H1 (cell line): ENCODE measurements around the gene SLC35E3. TPM values are rescaled to one million over a fixed set of nuclear protein-coding genes. Genes with fewer than 3 reads are reported as not detected.

Experiments used
- CBX8 ChIP-seq: fragments of 300-800, 300-1000 bp; sonication (generic); IDR thresholded peaks from 2 replicates; pipeline ENCODE4 v1.7.1; 2016; ENCODE audit warnings: low read depth, low read length, borderline replicate concordance
- CHD7 ChIP-seq: fragments of 300-600 bp; sonication (generic); IDR thresholded peaks from 2 replicates; pipeline ENCODE4 v1.7.1; 2012; ENCODE audit warnings: low read length, moderate library complexity, mild to moderate bottlenecking, inconsistent platforms; ENCODE audit not compliant: insufficient replicate concordance
- POLR2AphosphoS5 ChIP-seq: IDR thresholded peaks from 2 replicates; pipeline ENCODE4 v1.6.1; 2011; ENCODE audit warnings: low read depth, low read length
- TAF1 ChIP-seq: IDR thresholded peaks from 2 replicates; pipeline ENCODE4 v1.6.1; 2011; ENCODE audit warnings: mild to moderate bottlenecking, low read depth, low read length
- TEAD4 ChIP-seq: IDR thresholded peaks from 2 replicates; pipeline ENCODE4 v1.6.1; 2012; ENCODE audit warnings: low read depth, low read length, inconsistent platforms, mixed read lengths
- polyA plus RNA-seq, 7 experiments: library from polyadenylated mRNA; depleted of rRNA in 3 of 7; stranded (reverse) in 5 of 7; unstranded in 2 of 7; fragments of >200 nt in 5 of 7; fragments of 200-250 nt in 2 of 7; gene quantifications; 1 replicate in 5 of 7; 2 replicates in 1 of 7; 4 replicates in 1 of 7; pipeline versions ENCODE4 v1.2.1 to v1.2.3, GENCODE V29; 2011 to 2013; ENCODE audit warnings: missing spikeins in 2 of 7, mixed read lengths in 2 of 7
- total RNA-seq: library from RNA; stranded (reverse); fragmentation: NEBNext Ultra II Directional; extraction: Animal tissue kit (Norgen Biotek cat#: 25700); gene quantifications from 2 replicates; pipeline ENCODE4 v1.2.1, GENCODE V29; 2021
- TF ChIP-seq, protein P1 (sequence below): IDR thresholded peaks from 2 replicates; pipeline ENCODE4 v1.6.1; 2012; ENCODE audit warnings: inconsistent platforms
- TF ChIP-seq, protein P2 (sequence below): IDR thresholded peaks from 2 replicates; pipeline ENCODE4 v1.6.1; 2011; ENCODE audit warnings: low read depth, mild to moderate bottlenecking, low read length; ENCODE audit not compliant: insufficient read depth

Gene SLC35E3
- total and polyA plus RNA-seq, 2 of the 8 experiments (the other 6 are each of a cell fraction or from before 2014, with no cell fraction given): 10.0 to 10.9 TPM

GRCh38 chr12:68776976-68777610 lies 31.1 kb downstream of the SLC35E3 start (continued):
- TF ChIP-seq TEAD4 (no peak), POLR2AphosphoS5 (no peak), TAF1 (no peak), CHD7 (no peak), CBX8 (no peak)
- TF ChIP-seq, protein P1, sequence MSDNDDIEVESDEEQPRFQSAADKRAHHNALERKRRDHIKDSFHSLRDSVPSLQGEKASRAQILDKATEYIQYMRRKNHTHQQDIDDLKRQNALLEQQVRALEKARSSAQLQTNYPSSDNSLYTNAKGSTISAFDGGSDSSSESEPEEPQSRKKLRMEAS: no peak
- TF ChIP-seq, protein P2, sequence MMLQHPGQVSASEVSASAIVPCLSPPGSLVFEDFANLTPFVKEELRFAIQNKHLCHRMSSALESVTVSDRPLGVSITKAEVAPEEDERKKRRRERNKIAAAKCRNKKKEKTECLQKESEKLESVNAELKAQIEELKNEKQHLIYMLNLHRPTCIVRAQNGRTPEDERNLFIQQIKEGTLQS: no peak
- TF ChIP-seq, all 59 proteins: peak for 0
